Measurements from ENCODE around the gene LRSAM1.

GRCh38 chr9:127502706-127503378 lies 51.5 kb downstream of the LRSAM1 start:
- TF ChIP-seq POLR2A (IDR thresholded peaks at IDR 0.05) = no peak
- TF ChIP-seq CTCF (IDR thresholded peaks at IDR 0.05) = no peak
